Adipocyte (in vitro differentiated cells): Measurements from ENCODE around the gene ALDH5A1.

ENCODE experiments used
- DNase-seq: peaks from one replicate; pipeline ENCODE4 v3.0.0-alpha.2; 2015; ENCODE audit warnings: low read depth
- H3K27me3 ChIP-seq: replicated peaks from 2 replicates; pipeline ENCODE4 v1.7.0; 2013; ENCODE audit warnings: mild to moderate bottlenecking, low read length, moderate library complexity; ENCODE audit not compliant: control insufficient read depth, insufficient read depth
- H3K36me3 ChIP-seq: 2 replicates; pipeline ENCODE4 v1.7.0; 2013; ENCODE audit warnings: low read length, mild to moderate bottlenecking, moderate library complexity; ENCODE audit not compliant: control insufficient read depth, insufficient read depth, severe bottlenecking
- H3K4me1 ChIP-seq: 2 replicates; pipeline ENCODE4 v1.7.0; 2013; ENCODE audit warnings: mild to moderate bottlenecking, low read length, moderate library complexity; ENCODE audit not compliant: control insufficient read depth, insufficient read depth
- H3K4me3 ChIP-seq: 2 replicates; pipeline ENCODE4 v1.7.0; 2013; ENCODE audit warnings: mild to moderate bottlenecking, low read length, moderate library complexity
- H3K9ac ChIP-seq: 2 replicates; pipeline ENCODE4 v1.7.0; 2013; ENCODE audit warnings: mild to moderate bottlenecking, low read length, moderate library complexity
- H3K9me3 ChIP-seq: 2 replicates; pipeline ENCODE4 v1.7.0; 2013; ENCODE audit warnings: mild to moderate bottlenecking, low read length, moderate library complexity; ENCODE audit not compliant: control insufficient read depth

Gene ALDH5A1

DNA sequence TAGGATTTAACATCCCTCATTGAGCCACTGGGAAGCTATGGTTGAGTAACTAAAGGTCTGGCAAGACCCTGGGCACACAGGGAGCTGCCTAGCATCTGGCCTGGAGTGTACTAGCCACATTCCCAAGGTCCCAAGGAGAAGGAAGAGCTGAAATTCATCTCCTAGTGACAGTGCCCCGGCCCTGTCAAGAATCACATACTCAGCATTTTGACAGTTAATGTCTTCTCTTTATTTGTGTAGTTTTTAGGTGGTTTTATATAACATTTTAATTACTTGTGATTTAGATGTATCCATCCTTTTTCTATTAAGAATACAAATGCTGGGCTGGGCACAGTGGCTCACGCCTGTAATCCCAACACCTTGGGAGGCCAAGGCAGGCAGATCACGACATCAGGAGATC is 40.4 kb downstream of the ALDH5A1 start:
- Histone ChIP-seq H3K27me3 (peaks cover 12% of the 10 kb centered on the region), H3K9ac (no peak overlapping the region), H3K4me1 (peaks cover 5% of the 10 kb centered on the region), H3K4me3 (no peak overlapping the region), H3K9me3 (no peaks in the 10 kb centered on the region), H3K36me3 (no peaks in the 10 kb centered on the region)
- no peak for DNase-seq

- DNase-seq = no peak
- H3K4me1 ChIP-seq = peaks cover 5% of the 10 kb centered on the region
- H3K27me3 ChIP-seq = peaks cover 8% of the 10 kb centered on the region
- H3K9ac ChIP-seq = no peak overlapping the region
- no peaks in the 10 kb centered on the region for H3K9me3 ChIP-seq
- no peaks in the 10 kb centered on the region for H3K36me3 ChIP-seq
- no peak overlapping the region for H3K4me3 ChIP-seq
These were observed 41.7 kb downstream of the ALDH5A1 start for GRCh38 chr6:24536466-24536865.

DNA sequence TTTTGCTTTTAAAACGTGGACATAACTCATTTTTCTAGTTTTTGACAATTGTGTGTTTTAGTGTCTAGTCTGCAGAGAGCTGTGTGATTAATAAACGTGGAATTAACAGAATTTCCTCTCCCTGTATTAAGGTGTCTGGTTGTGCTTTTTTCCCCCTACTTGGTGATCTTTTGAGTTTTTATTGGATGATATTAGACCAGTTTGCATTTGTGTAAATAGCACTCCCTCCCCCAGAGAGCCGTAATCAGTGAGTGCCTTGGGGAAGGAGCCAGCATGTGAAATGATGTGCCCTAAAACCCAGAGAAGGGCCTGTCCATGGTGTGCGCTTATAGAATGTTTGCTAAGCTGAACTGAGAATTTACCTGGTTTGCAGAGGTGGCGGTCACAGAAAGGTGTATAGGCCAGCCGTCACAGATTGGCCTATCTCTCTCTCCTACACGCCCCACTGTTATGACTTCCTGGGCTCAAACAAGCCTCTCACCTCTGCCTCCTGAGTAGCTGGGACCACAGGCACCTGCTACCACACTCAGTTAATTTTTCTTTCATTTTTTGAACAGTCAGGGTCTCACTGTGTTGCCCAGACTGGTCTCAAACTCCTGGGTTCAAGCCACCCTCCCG is 42.4 kb downstream of the ALDH5A1 start:
- H3K36me3 ChIP-seq = no peaks in the 10 kb centered on the region
- peaks cover 6% of the 10 kb centered on the region for H3K27me3 ChIP-seq
- no peak for DNase-seq
- H3K9me3 ChIP-seq = no peaks in the 10 kb centered on the region
- peaks cover 7% of the 10 kb centered on the region for H3K4me1 ChIP-seq
- no peak overlapping the region for H3K9ac ChIP-seq
- H3K4me3 ChIP-seq = no peak overlapping the region

- H3K4me3 ChIP-seq = no peak overlapping the region
- no peak for DNase-seq
- H3K27me3 ChIP-seq = no peaks in the 10 kb centered on the region
- no peaks in the 10 kb centered on the region for H3K36me3 ChIP-seq
- H3K9ac ChIP-seq = no peak overlapping the region
- no peaks in the 10 kb centered on the region for H3K9me3 ChIP-seq
- peaks cover 8% of the 10 kb centered on the region for H3K4me1 ChIP-seq
These were observed 43.1 kb downstream of the ALDH5A1 start for GRCh38 chr6:24537771-24538385.

DNA sequence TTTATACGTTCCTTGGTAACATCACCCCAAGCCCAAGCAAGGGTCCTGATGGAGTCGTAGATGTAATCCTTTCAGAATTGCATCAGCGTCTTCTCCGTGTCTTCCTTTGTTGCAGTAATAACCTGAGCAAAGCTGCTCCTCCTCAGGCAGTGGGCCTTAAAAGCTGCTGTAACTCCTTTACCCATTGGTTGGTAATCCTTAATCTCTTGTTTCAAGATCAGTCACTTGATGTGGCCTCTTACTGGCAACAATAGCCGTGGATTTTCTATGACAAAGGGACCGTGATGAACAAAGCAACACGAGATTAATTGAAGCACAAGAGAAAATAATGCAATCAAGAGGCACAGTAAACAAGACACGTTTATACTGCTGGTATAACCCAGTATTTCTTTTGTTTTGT is 44.6 kb downstream of the ALDH5A1 start:
- no peak overlapping the region for H3K9ac ChIP-seq
- H3K4me1 ChIP-seq = peaks cover 8% of the 10 kb centered on the region
- no peaks in the 10 kb centered on the region for H3K27me3 ChIP-seq
- H3K9me3 ChIP-seq = no peaks in the 10 kb centered on the region
- DNase-seq = no peak
- no peaks in the 10 kb centered on the region for H3K36me3 ChIP-seq
- no peak overlapping the region for H3K4me3 ChIP-seq

DNA sequence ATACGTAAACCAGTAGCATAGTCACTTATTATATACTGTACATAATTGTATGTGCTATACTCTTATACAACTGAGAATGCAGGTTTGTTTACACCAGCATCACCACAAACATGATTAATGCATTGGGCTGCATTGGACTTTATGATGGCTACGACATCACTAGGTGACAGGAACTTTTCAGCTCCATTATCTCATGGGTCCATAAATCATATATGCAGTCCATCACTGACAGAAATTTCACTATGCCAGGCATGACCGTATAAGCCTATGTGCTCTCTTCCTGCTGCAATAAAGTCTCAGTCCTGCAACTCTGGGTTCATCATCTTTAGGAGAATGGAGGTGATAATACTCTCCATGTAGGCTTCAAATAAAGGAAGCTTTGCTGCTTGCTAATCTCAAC is 45.4 kb downstream of the ALDH5A1 start:
- no peak overlapping the region for H3K4me3 ChIP-seq
- H3K9ac ChIP-seq = no peak overlapping the region
- H3K4me1 ChIP-seq = peaks cover 8% of the 10 kb centered on the region
- no peaks in the 10 kb centered on the region for H3K36me3 ChIP-seq
- DNase-seq = no peak
- H3K9me3 ChIP-seq = no peaks in the 10 kb centered on the region
- H3K27me3 ChIP-seq = peaks cover 2% of the 10 kb centered on the region

GRCh38 chr6:24543683-24544082 is 48.9 kb downstream of the ALDH5A1 start:
- Histone ChIP-seq H3K36me3 (no peaks in the 10 kb centered on the region), H3K4me3 (no peak overlapping the region), H3K9ac (no peak overlapping the region), H3K27me3 (peaks cover 35% of the 10 kb centered on the region), H3K4me1 (peaks cover 3% of the 10 kb centered on the region), H3K9me3 (no peaks in the 10 kb centered on the region)
- no peak for DNase-seq

DNA sequence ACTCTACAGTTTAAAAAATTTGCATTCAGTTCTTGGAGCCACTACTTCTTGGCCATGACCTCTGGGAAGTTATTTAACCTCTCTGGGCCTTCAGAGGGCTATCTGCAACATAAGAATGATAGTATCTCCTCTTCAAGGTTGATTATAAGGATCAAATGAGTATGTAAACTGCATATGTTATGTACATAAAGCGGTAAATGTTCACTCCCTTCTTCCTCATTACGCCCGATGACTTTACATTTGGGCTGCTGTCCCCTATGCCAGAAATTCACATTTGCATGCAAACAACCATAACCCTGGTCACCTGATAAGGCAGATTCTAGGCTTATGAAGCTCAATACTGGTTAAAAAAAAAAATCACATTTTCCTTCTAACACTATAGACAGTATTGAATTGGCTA is 50.4 kb downstream of the ALDH5A1 start:
- Histone ChIP-seq H3K9me3 (no peaks in the 10 kb centered on the region), H3K9ac (no peak overlapping the region), H3K27me3 (peaks cover 37% of the 10 kb centered on the region), H3K36me3 (no peaks in the 10 kb centered on the region), H3K4me1 (peaks cover 3% of the 10 kb centered on the region), H3K4me3 (no peak overlapping the region)
- DNase-seq = no peak

DNA sequence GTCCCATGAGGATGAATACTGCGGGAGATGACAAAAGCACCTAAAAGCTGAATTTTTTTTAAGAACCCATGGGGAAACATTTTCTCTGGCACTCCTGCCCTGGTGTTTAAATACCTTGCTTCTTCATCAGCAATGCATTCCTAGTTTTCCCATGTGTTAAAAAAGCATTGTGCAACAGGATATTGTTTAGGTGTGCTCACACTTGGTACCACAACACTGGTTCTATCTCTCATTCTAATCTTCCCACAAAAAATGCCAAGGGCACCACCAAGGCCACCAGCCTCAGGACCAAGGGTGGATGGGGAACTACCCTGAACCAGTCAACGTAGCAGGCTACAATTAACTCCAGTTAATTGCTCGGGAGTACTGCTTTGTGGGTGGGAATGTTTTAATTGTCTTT is 50.9 kb downstream of the ALDH5A1 start:
- Histone ChIP-seq H3K4me1 (peaks cover 3% of the 10 kb centered on the region), H3K9me3 (no peaks in the 10 kb centered on the region), H3K4me3 (no peak overlapping the region), H3K36me3 (no peaks in the 10 kb centered on the region), H3K27me3 (peaks cover 37% of the 10 kb centered on the region), H3K9ac (no peak overlapping the region)
- no peak for DNase-seq

- no peaks in the 10 kb centered on the region for H3K9me3 ChIP-seq
- H3K4me3 ChIP-seq = no peak overlapping the region
- H3K36me3 ChIP-seq = no peaks in the 10 kb centered on the region
- no peak overlapping the region for H3K9ac ChIP-seq
- H3K4me1 ChIP-seq = peaks cover 3% of the 10 kb centered on the region
- DNase-seq = no peak
- peaks cover 37% of the 10 kb centered on the region for H3K27me3 ChIP-seq
These were observed 51.7 kb downstream of the ALDH5A1 start for GRCh38 chr6:24546439-24546838.

- Histone ChIP-seq H3K9ac (no peak overlapping the region), H3K9me3 (no peaks in the 10 kb centered on the region), H3K36me3 (no peaks in the 10 kb centered on the region), H3K4me3 (no peak overlapping the region), H3K4me1 (peaks cover under 1% of the 10 kb centered on the region), H3K27me3 (peaks cover 37% of the 10 kb centered on the region)
- DNase-seq = no peak
These were observed 52.5 kb downstream of the ALDH5A1 start for GRCh38 chr6:24547243-24547642.

GRCh38 chr6:24549158-24549557 is 54.4 kb downstream of the ALDH5A1 start:
- Histone ChIP-seq H3K4me1 (no peaks in the 10 kb centered on the region), H3K9ac (no peak overlapping the region), H3K36me3 (no peaks in the 10 kb centered on the region), H3K4me3 (no peak overlapping the region), H3K9me3 (no peaks in the 10 kb centered on the region), H3K27me3 (peaks cover 37% of the 10 kb centered on the region)
- no peak for DNase-seq
